Motor neuron (in vitro differentiated cells): Measurements from ENCODE around the gene SPACDR. TPM values are rescaled to one million over a fixed set of nuclear protein-coding genes. Genes with fewer than 3 reads are reported as not detected.

Source experiments
- ATAC-seq, 8 experiments: fragments of 200-7000 bp; cut with Tn5 transposase; replicated peaks in 6 of 8; 2 replicates each; pipeline ENCODE4 v1.8.0; 2021; ENCODE audit warnings: mild to moderate bottlenecking in 8 of 8, moderate library complexity in 8 of 8
- H3K27ac ChIP-seq, 2 donors: fragments of 250-450 bp; sonication (Bioruptor Pico); 2 replicates each; pipeline ENCODE4 v1.9.0; 2021; ENCODE audit warnings: antibody characterized with exemption in 2 of 2, mild to moderate bottlenecking in 2 of 2, moderate library complexity in 1 of 2
- H3K4me1 ChIP-seq, 2 donors: fragments of 250-450 bp; sonication (Bioruptor Pico); replicated peaks in 1 of 2; 2 replicates each; pipeline ENCODE4 v1.6.1; 2021; ENCODE audit warnings: antibody characterized with exemption in 2 of 2, mild to moderate bottlenecking in 2 of 2, moderate library complexity in 1 of 2
- H3K4me3 ChIP-seq, 5 donors: fragments of 250-450 bp; sonication (Bioruptor Pico); 2 replicates each; pipeline ENCODE4 v1.9.0; 2021; ENCODE audit warnings: antibody characterized with exemption in 5 of 5, mild to moderate bottlenecking in 5 of 5, moderate library complexity in 4 of 5
- WGBS, 10 experiments: fragments of 450-650 bp; shearing (Covaris generic); methylation state at CpG; one replicate each; pipeline ENCODE4 v1.0.0; 2022; 5-methylcytosine and 5-hydroxymethylcytosine counted together
- in situ Hi-C, 9 experiments: fragments of 400-800 bp; cut with MboI; loops; one replicate each; pipeline ENCODE4 v1.15.0; 2021; ENCODE audit warnings: low sequenced_read_pairs in 9 of 9, low pct_unique_long_range_greater_than_20kb in 2 of 9; ENCODE audit not compliant: unreplicated experiment in 9 of 9
- total RNA-seq, 8 experiments: library from RNA; unstranded; fragments of 300-600 nt; gene quantifications; 2 replicates each; pipeline versions ENCODE4 v1.2.3 to v1.2.4, GENCODE V29; 2022

SPACDR gene
- total RNA-seq, 8 experiments from 2014 or later, result 0.38 to 2.7 (median 0.81) TPM; not detected in 1

GRCh38 chr7:100482728-100483089 is 18.6 kb upstream of the SPACDR start:
- Histone ChIP-seq H3K4me1 (peaks cover 32 to 37% of the 10 kb centered on the region in 2 donors), H3K4me3 (peak overlapping the region; percentile 55 to 78 (median 62)), H3K27ac (peak overlapping the region in 1 of 2 donors; percentile 86)
- 0 to 77% (median 65%) methylated on average over 2 to 13 of the region's 14 CpGs; no CpG with 5 or more reads in 4 of the 10 experiments for WGBS, 10 experiments
- in situ Hi-C loops, result no loop called here
- ATAC-seq, result no peak

GRCh38 chr7:100481466-100481865 is 17.4 kb upstream of the SPACDR start:
- Histone ChIP-seq H3K27ac (no peak overlapping the region), H3K4me1 (peaks cover 32 to 33% of the 10 kb centered on the region in 2 donors), H3K4me3 (no peak overlapping the region)
- ATAC-seq, result no peak
- in situ Hi-C loops, result no loop called here
- WGBS, 10 experiments, result 57 to 60% methylated on average over 1 of the region's 1 CpG; no CpG with 5 or more reads in 8 of the 10 experiments

- in situ Hi-C loops, result loop anchor here in 1 of 9 experiments (10.0 kb wide), 1 partner anchor 76 kb away; no protein-coding TSS in a partner anchor
- peaks cover 18 to 26% of the 10 kb centered on the region in 2 donors for H3K4me1 ChIP-seq
- ATAC-seq, result peak; percentile 45 to 75 (median 60)
- H3K4me3 ChIP-seq, result peak within 1 kb of the TSS; percentile 47 to 59 (median 54)
- 0% methylated on average over 1 to 4 of the region's 27 CpGs; no CpG with 5 or more reads in 6 of the 10 experiments for WGBS, 10 experiments
- H3K27ac ChIP-seq, result peak within 1 kb of the TSS; percentile 11 to 63
These were observed 15.0 kb upstream of the SPACDR start, which contains the start of gene TSC22D4 for GRCh38 chr7:100478958-100479660. Gene TSC22D4 (minus strand): TSS chr7:100479214. CDS start chr7:100478038, 1,176 bp downstream.

GRCh38 chr7:100477871-100478267 is 13.8 kb upstream of the SPACDR start:
- Histone ChIP-seq H3K27ac (peak overlapping the region in 1 of 2 donors; percentile 63), H3K4me1 (peaks cover 18 to 26% of the 10 kb centered on the region in 2 donors), H3K4me3 (peak overlapping the region; percentile 47 to 59 (median 54))
- in situ Hi-C loops, result loop anchor here in 1 of 9 experiments (10.0 kb wide), 1 partner anchor 77 kb away; no protein-coding TSS in a partner anchor
- no CpG with 5 or more reads among the region's 16 CpGs for WGBS, 10 experiments
- no peak for ATAC-seq

- peaks cover 16 to 26% of the 10 kb centered on the region in 2 donors for H3K4me1 ChIP-seq
- H3K4me3 ChIP-seq, result peak overlapping the region; percentile 47 to 59 (median 54)
- in situ Hi-C loops, result loop anchor here in 1 of 9 experiments (10.0 kb wide), 1 partner anchor 78 kb away; no protein-coding TSS in a partner anchor
- peak in 2 of 8 experiments; percentile 1 to 4 for ATAC-seq
- peak overlapping the region; percentile 5 to 63 for H3K27ac ChIP-seq
- no CpG with 5 or more reads among the region's 30 CpGs for WGBS, 10 experiments
These were observed 13.1 kb upstream of the SPACDR start for GRCh38 chr7:100476903-100477870.

GRCh38 chr7:100476101-100476780 is 12.2 kb upstream of the SPACDR start:
- in situ Hi-C loops, result loop anchor here in 1 of 9 experiments (10.0 kb wide), 1 partner anchor 79 kb away; no protein-coding TSS in a partner anchor
- H3K27ac ChIP-seq, result peak overlapping the region in 1 of 2 donors; percentile 63
- H3K4me1 ChIP-seq, result peaks cover 16 to 26% of the 10 kb centered on the region in 2 donors
- peak in 4 of 8 experiments; percentile 6 to 47 (median 32) for ATAC-seq
- WGBS, 10 experiments, result 27 to 65% methylated on average over 2 of the region's 6 CpGs; no CpG with 5 or more reads in 8 of the 10 experiments
- peak overlapping the region in 3 of 5 donors; percentile 16 to 59 (median 54) for H3K4me3 ChIP-seq

- Histone ChIP-seq H3K4me1 (peaks cover 16 to 26% of the 10 kb centered on the region in 2 donors), H3K4me3 (peak overlapping the region in 3 of 5 donors; percentile 12 to 59 (median 54)), H3K27ac (peak overlapping the region in 1 of 2 donors; percentile 63)
- in situ Hi-C loops, result loop anchor here in 1 of 9 experiments (10.0 kb wide), 1 partner anchor 79 kb away; no protein-coding TSS in a partner anchor
- peak in 2 of 8 experiments; percentile 8 to 15 for ATAC-seq
- WGBS, 10 experiments, result no CpG with 5 or more reads among the region's 9 CpGs
These were observed 11.5 kb upstream of the SPACDR start for GRCh38 chr7:100475549-100475948.

GRCh38 chr7:100472854-100473499 is 8.9 kb upstream of the SPACDR start:
- H3K4me3 ChIP-seq, result no peak overlapping the region
- in situ Hi-C loops, result loop anchor here in 6 of 9 experiments (10.0 to 25.0 kb wide), 3 partner anchors 82 to 389 kb away; partner anchors contain the start of genes SLC12A9 (in 5 of the 6), TRIP6 (in 5 of the 6) and SAP25 (in 4 of the 6)
- 47 to 100% (median 82%) methylated on average over 1 to 7 of the region's 14 CpGs; no CpG with 5 or more reads in 4 of the 10 experiments for WGBS, 10 experiments
- no peak for ATAC-seq
- peaks cover 24% of the 10 kb centered on the region in 2 donors for H3K4me1 ChIP-seq
- no peak overlapping the region for H3K27ac ChIP-seq

- Histone ChIP-seq H3K27ac (no peak overlapping the region), H3K4me3 (no peak overlapping the region), H3K4me1 (peaks cover 18 to 24% of the 10 kb centered on the region in 2 donors)
- in situ Hi-C loops, result loop anchor here in 6 of 9 experiments (10.0 to 25.0 kb wide), 3 partner anchors 83 to 390 kb away; partner anchors contain the start of genes SLC12A9 (in 5 of the 6), TRIP6 (in 5 of the 6) and SAP25 (in 4 of the 6)
- no CpG with 5 or more reads among the region's 16 CpGs for WGBS, 10 experiments
- peak in 1 of 8 experiments; percentile 8 for ATAC-seq
These were observed 8.2 kb upstream of the SPACDR start for GRCh38 chr7:100472121-100472851.

- H3K27ac ChIP-seq, result no peak overlapping the region
- no peak overlapping the region for H3K4me3 ChIP-seq
- ATAC-seq, result no peak
- in situ Hi-C loops, result loop anchor here in 6 of 9 experiments (10.0 to 25.0 kb wide), 3 partner anchors 84 to 391 kb away; partner anchors contain the start of genes SLC12A9 (in 5 of the 6), TRIP6 (in 5 of the 6) and SAP25 (in 4 of the 6)
- 100% methylated on average over 1 of the region's 4 CpGs; no CpG with 5 or more reads in 9 of the 10 experiments for WGBS, 10 experiments
- H3K4me1 ChIP-seq, result peaks cover 10 to 17% of the 10 kb centered on the region in 2 donors
These were observed 7.0 kb upstream of the SPACDR start for GRCh38 chr7:100471021-100471420.
